GM18951 (cell line): Measurements from ENCODE around the gene CDON.

ENCODE experiments used
- POLR2A ChIP-seq: IDR thresholded peaks from 4 replicates; pipeline ENCODE4 v1.6.1; 2011; ENCODE audit warnings: mild to moderate bottlenecking; ENCODE audit not compliant: insufficient read length, insufficient read depth; ENCODE audit errors: extremely low read depth
- in situ Hi-C: fragments of 300-500 bp; cut with MboI; formaldehyde crosslinking; loops from one replicate; pipeline ENCODE4 v1.12.0; 2022; ENCODE audit warnings: low sequenced_read_pairs, mixed read lengths, inconsistent platforms; ENCODE audit not compliant: unreplicated experiment

CDON gene

GRCh38 chr11:126072141-126072741 is 9.6 kb upstream of the CDON start:
- TF ChIP-seq POLR2A: no peak
- in situ Hi-C loops: no loop called here

- in situ Hi-C loops: no loop called here
- TF ChIP-seq POLR2A: no peak
Observed at GRCh38 chr11:126063507-126063852, 814 bp upstream of the CDON start.

- in situ Hi-C loops: no loop called here
Observed at GRCh38 chr11:126061707-126062678, 673 bp downstream of the CDON start.

GRCh38 chr11:126060757-126061171 is 1.9 kb downstream of the CDON start:
- in situ Hi-C loops: no loop called here
- TF ChIP-seq POLR2A: no peak

More at GRCh38 chr11:126061707-126062678, 673 bp downstream of the CDON start:
- no peak for TF ChIP-seq POLR2A

- no peak for TF ChIP-seq POLR2A
- in situ Hi-C loops: no loop called here
Observed at GRCh38 chr11:126059238-126059781, 3.4 kb downstream of the CDON start.

- TF ChIP-seq POLR2A: no peak
- in situ Hi-C loops: no loop called here
Observed at GRCh38 chr11:126058105-126058874, 4.4 kb downstream of the CDON start.

- in situ Hi-C loops: no loop called here
Observed at GRCh38 chr11:126054882-126055281, 7.8 kb downstream of the CDON start.

GRCh38 chr11:126054408-126054807 is 8.3 kb downstream of the CDON start:
- in situ Hi-C loops: no loop called here
- no peak for TF ChIP-seq POLR2A

More at GRCh38 chr11:126054882-126055281, 7.8 kb downstream of the CDON start:
- TF ChIP-seq POLR2A: no peak

- no peak for TF ChIP-seq POLR2A
- in situ Hi-C loops: no loop called here
Observed at GRCh38 chr11:126053415-126054286, 9.0 kb downstream of the CDON start.

GRCh38 chr11:126051117-126051516 is 11.5 kb downstream of the CDON start:
- in situ Hi-C loops: no loop called here
- TF ChIP-seq POLR2A: no peak

- in situ Hi-C loops: no loop called here
- TF ChIP-seq POLR2A: no peak
Observed at GRCh38 chr11:126049159-126049558, 13.5 kb downstream of the CDON start.

- in situ Hi-C loops: no loop called here
Observed at GRCh38 chr11:126048197-126048596, 14.5 kb downstream of the CDON start.

More at GRCh38 chr11:126048197-126048596, 14.5 kb downstream of the CDON start:
- no peak for TF ChIP-seq POLR2A
